Endometrial microvascular endothelial cells (primary cell): ENCODE data around the gene ABHD14A. TPM values are rescaled to one million over a fixed set of nuclear protein-coding genes. Genes with fewer than 3 reads are reported as not detected.

Source experiments
- in situ Hi-C: cut with HindIII; loops from 2 replicates; pipeline ENCODE4 v1.10.0; 2017; ENCODE audit warnings: low sequenced_read_pairs, low pct_unique_long_range_greater_than_20kb; ENCODE audit errors: inconsistent ontology term
- total RNA-seq: library from RNA; depleted of rRNA; stranded (reverse); fragments of >200 nt; gene quantifications from one replicate; pipeline ENCODE4 v1.2.3, GENCODE V29; 2015; ENCODE audit errors: inconsistent ontology term

ABHD14A gene
- total RNA-seq, 1 donor from 2014 or later: 31.7 TPM

DNA sequence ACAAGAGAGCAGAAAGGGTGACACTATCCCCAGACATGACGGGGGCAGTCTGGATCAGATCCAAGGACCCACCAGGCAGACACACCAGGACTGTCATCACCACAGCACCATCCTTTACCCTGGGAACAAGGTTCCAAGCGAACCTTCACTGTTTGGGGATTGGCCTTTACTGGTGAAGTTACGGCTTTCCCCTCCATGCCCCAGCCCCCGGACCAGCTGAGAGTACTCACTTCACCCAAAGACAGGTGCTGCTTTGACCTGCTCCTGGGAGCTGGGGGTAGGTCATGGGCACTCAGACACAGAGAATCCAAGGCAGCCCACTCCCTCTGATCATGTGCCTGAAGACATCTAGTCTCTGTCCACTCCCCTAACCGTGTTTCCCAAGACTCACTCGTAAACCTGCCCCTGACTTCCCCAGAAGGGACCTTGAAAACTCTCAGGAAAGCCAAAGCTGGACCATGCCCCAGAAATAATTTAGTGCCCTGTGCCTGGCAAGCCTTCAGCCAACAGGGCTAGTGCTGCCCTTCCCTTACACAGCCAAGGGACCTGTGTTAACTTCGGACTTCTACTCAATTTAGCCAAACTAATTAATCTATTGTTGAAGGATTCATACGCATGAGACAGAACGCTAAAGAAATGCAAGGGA is 36.0 kb upstream of the ABHD14A start:
- in situ Hi-C loops: no loop called here

DNA sequence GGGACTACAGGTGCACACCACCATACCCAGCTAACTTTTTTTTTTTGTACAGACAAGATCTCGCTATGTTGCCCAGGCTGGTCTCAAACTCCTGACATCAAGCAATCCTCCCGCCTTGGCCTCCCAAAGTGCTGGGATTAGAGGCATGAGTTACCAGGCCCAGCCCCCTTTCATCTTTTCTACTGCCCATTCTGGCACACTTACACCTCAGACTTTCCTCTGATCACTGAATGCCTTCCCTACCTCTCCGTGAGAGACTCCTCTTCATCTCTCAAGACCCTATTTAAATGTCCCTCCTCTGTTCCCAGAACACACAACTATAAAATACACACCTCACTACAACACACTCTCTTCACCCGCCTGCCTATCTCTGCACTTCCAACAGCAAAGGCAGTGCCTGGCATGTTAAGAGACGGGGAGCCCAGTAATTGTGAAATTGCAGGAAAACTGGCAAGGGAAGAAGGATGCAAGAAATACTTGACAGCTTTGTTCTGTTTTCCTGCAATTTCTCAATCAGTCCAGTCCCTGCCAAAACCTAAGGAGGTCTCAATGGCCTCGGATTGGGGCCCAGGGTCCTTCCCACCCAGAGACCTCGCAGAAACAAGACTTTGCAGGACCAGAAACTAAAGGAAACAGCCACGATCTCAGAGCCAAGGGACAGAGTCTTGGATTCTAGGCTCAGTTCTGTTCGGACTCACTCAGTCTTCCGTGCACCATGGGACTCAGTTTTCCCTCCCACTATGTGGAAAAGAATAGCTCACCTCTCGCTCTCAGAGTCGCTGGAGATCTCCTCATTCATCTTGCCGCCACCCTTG is 34.0 kb upstream of the ABHD14A start:
- in situ Hi-C loops: no loop called here

DNA sequence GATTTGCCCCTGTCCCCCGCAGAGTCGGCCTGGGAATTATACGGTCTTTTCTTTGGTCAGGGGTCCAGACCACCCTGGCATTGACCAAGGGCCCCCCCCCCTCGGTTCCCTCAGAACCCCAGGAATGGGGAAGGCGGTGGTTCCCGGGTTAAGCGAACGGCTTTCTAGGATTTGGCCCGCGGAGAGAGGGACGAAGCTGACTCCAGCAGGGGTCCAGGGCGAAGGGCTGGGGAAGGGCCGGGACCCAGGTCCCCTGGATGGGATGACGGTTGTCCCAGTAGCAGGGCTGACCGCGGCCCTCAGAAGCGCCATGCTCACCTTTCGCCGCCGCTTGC is 33.4 kb upstream of the ABHD14A start:
- in situ Hi-C loops: no loop called here

DNA sequence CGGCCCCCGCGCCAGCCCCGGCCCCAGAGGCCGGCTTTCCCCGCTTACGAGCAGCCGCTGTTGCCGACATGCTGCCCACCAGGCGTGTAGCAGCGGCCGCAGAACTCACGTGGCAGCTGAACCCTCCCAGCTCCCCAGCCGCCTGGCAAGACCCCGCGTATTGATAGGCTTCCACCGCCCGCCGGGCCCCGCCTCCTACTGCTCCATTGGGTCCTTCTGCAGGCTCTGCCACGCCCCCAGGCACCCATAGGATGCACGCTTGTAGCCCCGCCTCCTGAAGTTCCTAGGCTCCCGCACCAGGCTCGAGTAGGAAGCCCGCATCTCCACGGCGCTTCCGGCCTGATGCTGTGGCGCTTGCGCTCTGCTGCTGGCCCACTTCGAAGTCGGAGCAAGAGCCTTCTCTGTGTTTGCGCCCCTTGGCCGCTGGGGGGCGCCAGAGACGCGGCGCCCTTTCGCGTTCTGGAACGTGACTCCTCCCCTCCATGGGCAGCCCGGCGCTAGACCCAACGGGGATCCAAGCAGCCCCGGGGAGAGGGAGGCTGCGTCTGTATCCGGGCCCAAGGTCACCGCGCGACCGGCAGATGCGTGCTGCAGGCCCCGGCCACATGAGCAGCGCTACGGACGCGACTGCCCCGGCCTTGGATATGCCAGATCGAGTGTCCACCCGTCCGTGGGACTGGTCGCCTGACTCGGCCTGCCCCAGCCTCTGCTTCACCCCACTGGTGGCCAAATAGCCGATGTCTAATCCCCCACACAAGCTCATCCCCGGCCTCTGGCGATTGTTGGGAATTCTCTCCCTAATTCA is 32.9 kb upstream of the ABHD14A start, which contains the start of the genes PARP3 and RRP9:
TSS of gene PARP3 (plus strand) at position 566 of the 805 bp plus-strand sequence. CDS start 993 bp downstream, outside the sequence.
TSS of gene RRP9 (minus strand) at position 107 of the 805 bp plus-strand sequence. CDS start at position 70, 37 bp downstream.
- in situ Hi-C loops: no loop called here

DNA sequence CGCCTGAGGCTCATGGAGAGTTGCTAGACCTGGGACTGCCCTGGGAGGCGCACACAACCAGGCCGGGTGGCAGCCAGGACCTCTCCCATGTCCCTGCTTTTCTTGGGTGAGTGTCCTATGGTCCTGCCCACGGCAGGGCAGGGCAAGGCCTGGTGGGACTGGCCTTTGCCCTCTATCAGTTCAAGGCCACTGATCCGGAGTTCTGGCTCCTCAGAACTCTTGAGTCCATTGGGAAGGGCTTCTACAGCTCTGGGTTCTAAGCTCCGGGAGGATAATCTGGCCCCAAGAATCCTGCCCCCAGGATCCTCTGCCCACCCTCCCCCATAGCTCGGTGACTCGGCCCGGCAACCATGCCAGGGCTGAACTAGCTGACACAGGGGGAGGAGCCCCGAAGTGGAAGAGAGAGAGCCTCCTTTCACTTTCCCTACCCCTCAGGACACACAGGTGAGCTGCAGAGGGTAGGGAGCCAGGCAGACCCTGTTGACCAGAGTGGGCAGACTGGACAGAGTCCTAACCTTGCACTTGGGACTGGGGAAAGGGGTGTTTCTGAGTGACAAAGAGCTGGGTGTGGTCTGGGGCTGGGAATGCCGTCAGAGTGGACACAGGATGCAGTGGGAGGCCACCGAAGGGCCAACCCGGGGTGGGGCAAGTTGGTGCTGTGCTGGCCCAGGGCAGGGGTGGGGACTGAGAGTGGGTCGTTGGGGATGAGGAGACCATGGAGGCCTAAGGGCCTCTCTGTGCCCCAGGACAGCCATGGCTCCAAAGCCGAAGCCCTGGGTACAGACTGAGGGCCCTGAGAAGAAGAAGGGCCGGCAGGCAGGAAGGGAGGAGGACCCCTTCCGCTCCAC is 32.0 kb upstream of the ABHD14A start:
- in situ Hi-C loops: no loop called here

DNA sequence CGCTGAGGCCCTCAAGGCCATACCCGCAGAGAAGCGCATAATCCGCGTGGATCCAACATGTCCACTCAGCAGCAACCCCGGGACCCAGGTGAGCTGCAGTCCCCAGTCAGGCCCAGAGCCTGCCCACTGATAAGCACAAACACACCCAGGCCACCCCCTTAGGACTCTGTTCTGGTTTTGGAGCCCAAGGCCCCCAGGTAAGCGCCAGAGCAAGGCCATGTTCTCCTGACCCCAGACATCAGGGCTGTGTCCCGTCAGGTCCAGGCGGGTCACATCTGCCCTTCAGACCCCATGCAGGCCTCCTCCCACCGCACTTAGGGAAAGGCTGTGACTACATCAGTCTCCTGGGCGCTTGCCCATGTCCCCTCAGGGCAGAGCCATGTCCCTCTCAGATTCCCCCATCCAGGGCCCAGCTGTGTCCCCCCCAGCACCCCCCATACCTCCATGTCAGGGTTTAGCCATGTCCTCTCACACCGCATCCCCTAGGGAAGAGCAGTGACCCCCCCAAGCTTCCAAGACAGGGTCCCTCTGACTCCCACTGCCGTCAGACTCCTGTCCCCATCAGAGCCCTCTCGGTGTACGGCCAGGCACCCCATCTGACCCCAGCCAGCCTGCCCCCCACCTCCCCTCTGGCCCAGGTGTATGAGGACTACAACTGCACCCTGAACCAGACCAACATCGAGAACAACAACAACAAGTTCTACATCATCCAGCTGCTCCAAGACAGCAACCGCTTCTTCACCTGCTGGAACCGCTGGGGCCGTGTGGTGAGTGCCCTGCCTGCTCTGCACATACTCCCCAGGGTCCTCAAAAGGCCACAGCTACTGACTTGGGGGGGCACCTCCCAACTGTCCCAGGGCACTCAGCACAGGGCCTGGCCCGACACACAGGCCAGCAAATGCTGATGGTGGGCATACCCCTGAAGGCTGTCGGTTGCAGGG is 31.1 kb upstream of the ABHD14A start:
- in situ Hi-C loops: no loop called here

DNA sequence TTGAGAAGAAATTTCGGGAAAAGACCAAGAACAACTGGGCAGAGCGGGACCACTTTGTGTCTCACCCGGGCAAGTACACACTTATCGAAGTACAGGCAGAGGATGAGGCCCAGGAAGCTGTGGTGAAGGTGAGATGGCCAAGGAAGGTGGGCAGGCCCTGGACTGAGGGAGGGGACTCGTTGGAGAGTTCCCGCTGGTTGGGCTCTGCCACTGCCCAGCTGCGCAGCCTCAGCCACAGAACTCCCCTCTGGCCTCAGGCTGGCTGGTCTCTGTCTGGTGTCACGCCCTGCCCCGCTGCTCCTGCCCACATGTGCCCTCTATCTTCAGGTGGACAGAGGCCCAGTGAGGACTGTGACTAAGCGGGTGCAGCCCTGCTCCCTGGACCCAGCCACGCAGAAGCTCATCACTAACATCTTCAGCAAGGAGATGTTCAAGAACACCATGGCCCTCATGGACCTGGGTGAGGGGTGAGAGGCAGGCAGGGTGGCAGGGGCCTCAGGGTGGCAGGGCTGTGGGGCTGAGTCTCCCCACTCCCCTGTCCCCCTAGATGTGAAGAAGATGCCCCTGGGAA is 30.3 kb upstream of the ABHD14A start:
- in situ Hi-C loops: no loop called here

DNA sequence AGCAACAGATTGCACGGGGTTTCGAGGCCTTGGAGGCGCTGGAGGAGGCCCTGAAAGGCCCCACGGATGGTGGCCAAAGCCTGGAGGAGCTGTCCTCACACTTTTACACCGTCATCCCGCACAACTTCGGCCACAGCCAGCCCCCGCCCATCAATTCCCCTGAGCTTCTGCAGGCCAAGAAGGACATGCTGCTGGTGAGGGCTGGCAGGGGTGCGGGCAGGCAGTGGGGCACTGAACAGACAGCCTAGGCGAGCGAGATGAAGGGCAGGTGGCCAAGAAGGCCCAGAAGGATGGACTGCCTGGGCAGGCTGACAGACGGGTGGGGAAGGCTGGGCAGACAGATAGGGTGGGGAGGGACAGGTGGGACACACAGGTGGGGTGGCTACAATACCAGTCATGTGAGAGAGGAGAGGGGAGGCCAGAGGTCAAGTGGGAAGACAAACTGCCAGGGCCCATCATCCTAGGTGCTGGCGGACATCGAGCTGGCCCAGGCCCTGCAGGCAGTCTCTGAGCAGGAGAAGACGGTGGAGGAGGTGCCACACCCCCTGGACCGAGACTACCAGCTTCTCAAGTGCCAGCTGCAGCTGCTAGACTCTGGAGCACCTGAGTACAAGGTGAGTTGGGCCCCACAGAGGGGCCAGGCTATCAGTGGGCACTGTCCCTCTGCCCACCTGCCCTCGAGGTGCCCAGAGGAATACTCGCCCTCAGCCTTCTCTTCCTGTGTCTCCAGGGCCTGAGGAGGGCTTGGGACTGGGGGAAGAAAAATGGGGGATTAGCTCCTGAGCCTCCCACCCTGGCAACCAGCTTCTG is 29.6 kb upstream of the ABHD14A start:
- in situ Hi-C loops: no loop called here

DNA sequence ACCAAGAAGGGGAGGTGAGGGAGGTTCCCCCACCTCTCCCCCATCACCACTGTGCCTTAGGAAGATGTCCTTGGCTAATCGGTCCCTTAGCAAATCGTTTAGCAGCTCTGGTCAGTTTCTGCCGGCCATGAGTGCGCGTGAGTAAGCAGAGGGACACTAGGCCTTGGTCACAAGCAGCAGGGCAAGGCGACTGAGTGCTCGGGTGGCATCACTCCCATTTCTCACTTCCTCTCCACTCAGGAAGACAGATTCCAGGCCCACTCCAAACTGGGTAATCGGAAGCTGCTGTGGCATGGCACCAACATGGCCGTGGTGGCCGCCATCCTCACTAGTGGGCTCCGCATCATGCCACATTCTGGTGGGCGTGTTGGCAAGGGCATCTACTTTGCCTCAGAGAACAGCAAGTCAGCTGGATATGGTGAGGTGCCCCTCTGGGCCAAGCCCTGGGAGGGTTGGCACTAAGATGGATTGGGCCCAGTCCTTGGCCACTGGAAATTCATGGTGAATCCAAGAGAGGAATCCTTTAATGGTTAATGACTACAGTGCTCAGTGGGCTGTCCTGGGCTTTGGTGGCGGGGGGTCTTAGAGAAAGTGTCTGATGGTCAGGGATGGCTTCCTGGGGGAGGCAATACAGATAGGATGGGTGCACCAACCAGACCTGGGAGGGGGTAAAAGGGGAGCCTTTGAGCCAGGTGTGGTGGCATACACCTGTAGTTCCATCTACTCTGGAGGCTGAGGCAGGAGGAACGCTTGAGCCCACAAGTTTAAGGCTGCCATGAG is 28.7 kb upstream of the ABHD14A start:
- in situ Hi-C loops: no loop called here

DNA sequence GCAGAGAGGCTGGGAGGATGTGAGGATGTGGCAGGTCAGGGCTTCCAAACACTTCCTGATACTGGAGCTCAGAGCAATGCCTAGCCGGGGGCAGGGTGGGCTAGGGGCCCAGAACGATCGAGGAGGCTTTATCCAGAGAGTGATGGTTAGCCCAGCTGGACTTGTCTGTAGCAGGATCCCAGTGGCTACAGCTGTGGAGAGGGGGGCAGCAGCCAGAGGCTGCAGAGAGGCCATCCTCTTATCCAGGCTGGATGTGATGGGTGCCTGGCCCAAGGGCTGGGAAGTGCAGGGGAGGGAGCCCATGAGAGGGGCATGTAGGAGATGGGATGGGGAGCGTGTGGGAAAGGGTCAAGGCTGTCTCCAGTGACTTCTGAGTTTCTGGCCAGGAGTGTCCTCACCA is 28.1 kb upstream of the ABHD14A start:
- in situ Hi-C loops: no loop called here

DNA sequence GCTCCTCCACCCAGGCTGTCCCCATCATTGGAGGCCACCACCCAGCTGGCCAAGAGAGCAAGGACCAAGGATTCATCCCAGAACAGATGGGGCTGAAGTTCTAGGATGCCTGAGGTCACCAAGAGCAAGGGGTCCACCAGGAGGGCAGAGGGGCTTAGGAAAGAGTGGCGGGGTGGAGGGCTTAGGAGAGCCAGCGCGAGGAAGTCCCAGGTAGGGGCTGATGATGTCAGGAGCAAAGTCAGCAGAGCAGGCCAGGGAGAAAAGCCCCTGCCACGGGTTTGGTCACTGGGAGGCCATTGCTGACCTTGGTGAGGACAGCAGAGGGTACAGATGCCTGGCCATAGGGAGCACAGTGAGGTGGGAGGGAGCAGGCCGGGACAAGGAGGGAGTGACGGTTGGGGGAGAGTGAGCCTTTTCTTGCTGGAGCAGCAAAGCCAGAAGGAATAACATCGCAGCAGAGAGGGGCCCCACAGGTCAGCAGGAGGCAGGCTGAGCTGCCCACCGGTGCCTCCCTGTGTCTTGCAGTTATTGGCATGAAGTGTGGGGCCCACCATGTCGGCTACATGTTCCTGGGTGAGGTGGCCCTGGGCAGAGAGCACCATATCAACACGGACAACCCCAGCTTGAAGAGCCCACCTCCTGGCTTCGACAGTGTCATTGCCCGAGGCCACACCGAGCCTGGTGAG is 27.5 kb upstream of the ABHD14A start:
- in situ Hi-C loops: no loop called here

DNA sequence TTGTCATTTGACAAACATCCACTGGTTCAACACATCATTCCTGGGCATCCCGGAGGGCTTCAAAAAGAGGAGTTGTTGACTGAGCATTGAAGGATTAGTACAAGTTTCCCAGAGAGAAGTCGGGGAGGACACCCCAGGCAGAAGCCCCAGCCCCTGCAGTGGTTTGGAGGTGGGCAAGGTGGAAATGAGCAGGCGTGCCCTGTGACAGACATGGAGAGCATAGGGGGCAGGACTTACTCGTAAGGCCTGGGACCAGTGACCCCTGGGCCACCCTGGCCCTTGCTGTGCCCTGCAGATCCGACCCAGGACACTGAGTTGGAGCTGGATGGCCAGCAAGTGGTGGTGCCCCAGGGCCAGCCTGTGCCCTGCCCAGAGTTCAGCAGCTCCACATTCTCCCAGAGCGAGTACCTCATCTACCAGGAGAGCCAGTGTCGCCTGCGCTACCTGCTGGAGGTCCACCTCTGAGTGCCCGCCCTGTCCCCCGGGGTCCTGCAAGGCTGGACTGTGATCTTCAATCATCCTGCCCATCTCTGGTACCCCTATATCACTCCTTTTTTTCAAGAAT is 26.8 kb upstream of the ABHD14A start:
- in situ Hi-C loops: no loop called here

DNA sequence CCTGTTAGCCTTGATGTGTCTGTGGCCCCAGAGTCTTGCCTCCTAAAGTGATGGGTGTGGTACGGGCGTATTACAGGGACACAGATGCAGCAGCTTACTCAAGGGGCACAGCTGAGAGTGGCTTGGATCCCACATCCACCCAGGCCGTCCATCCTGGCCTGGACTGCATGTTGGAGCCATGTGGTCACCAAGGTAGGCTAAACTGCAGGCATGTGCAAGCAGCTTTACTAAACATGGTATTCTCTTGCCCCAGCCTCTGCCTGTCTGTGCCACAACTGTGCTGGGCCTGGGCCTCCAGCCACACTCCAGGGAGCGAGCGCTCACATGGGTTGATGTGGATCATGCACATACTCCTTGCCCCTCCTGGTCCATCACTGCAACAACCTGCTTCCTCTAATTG is 25.7 kb upstream of the ABHD14A start:
- in situ Hi-C loops: no loop called here

DNA sequence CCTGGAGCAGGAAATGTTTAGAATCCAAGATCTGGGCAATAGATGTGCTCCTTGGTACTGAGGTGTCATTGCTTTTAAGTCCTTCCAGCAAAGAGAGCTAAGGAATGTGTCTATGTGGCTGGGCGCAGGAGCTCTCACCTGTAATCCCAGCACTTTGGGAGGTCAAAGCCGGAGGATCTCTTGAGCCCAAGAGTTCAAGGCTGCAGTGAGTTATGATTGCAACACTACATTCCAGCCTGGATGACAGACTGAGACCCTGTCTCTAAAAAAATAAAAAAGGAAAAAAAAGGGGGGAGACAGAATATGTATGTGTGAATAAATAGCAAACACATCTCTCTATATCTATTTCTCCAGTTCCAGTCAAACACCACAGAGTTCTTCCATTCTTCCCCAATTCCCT is 24.0 kb upstream of the ABHD14A start:
- in situ Hi-C loops: no loop called here

DNA sequence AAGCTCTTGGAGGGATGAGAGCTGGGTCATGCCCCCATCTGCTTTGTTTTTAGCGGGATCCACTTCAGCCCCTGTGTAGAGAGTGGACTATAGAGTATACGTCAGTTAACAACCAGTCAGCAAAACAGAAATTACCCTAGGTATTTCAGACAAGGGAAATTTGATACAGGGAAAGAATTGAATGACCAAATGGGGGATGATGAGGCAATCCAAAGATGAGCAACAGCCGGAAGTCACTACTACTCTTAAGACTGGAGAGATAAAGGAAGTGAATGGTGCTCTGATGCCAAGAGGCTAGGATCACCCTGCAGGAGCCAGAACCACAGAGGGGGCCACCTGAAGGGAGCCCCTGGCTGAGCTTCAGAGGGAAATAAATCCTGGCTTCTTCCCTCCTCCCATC is 21.4 kb upstream of the ABHD14A start:
- in situ Hi-C loops: no loop called here
